K562 (cell line): ENCODE results near the gene GJC2. TPM values are rescaled to one million over a fixed set of nuclear protein-coding genes. Genes with fewer than 3 reads are reported as not detected.
A peak's percentile ranks its signal among the peaks of the same experiment; 100 is the strongest.

Source experiments
- BDP1 ChIP-seq: IDR thresholded peaks from 3 replicates; pipeline ENCODE4 v1.6.1; 2011; ENCODE audit not compliant: insufficient read length, insufficient read depth
- CEBPG ChIP-seq, 3 experiments: fragments of 200-800 bp in 1 of 3; sonication (Bioruptor generic) in 1 of 3; sonication (generic) in 1 of 3; formaldehyde crosslinking in 1 of 3; IDR thresholded peaks in 2 of 3; conservative IDR thresholded peaks in 1 of 3; 2 replicates each; pipeline versions ENCODE4 v1.6.1 to v1.8.0; 2016 to 2022; ENCODE audit warnings: missing compliant biosample characterization in 2 of 3, missing genetic modification characterization in 2 of 3, mild to moderate bottlenecking in 1 of 3, missing genetic modification reagents in 1 of 3
- CTBP1 ChIP-seq: fragments of 450-650 bp; IDR thresholded peaks from 2 replicates; pipeline ENCODE4 v1.6.1; 2016; ENCODE audit warnings: borderline replicate concordance
- ERF ChIP-seq: fragments of 450-650 bp; formaldehyde crosslinking; IDR thresholded peaks from 2 replicates; pipeline ENCODE4 v1.4.0; 2020; ENCODE audit warnings: mild to moderate bottlenecking, mixed read lengths
- FOSL1 ChIP-seq: fragments of 200-800 bp; sonication (Bioruptor generic); conservative IDR thresholded peaks from 2 replicates; pipeline ENCODE4 v1.6.1; 2016; ENCODE audit warnings: missing genetic modification characterization, missing compliant biosample characterization
- FOXA3 ChIP-seq, 2 experiments: fragments of 450-650 bp in 1 of 2; sonication (generic) in 1 of 2; formaldehyde crosslinking; IDR thresholded peaks in 1 of 2; conservative IDR thresholded peaks in 1 of 2; 2 replicates each; pipeline versions ENCODE4 v1.4.0 to v1.8.0; 2020 to 2022; ENCODE audit warnings: mild to moderate bottlenecking in 2 of 2, missing genetic modification reagents in 1 of 2
- FOXP1 ChIP-seq: sonication (generic); formaldehyde crosslinking; IDR thresholded peaks from 2 replicates; pipeline ENCODE4 v1.8.0; 2022; ENCODE audit warnings: mild to moderate bottlenecking, missing genetic modification reagents
- GABPA ChIP-seq: fragments of 200-800 bp; sonication (Bioruptor generic); conservative IDR thresholded peaks from 2 replicates; pipeline ENCODE4 v1.6.1; 2016; ENCODE audit warnings: low read depth, missing genetic modification characterization, missing compliant biosample characterization
- HDAC2 ChIP-seq: fragments of 450-650 bp; IDR thresholded peaks from 2 replicates; pipeline ENCODE4 v1.6.1; 2016; ENCODE audit warnings: mild to moderate bottlenecking
- HES1 ChIP-seq: fragments of 450-650 bp; IDR thresholded peaks from 2 replicates; pipeline ENCODE4 v1.6.1; 2016; ENCODE audit warnings: low read depth, mild to moderate bottlenecking, moderate library complexity
- HNRNPLL ChIP-seq: fragments of 200-400 bp; formaldehyde crosslinking; IDR thresholded peaks from 2 replicates; pipeline ENCODE4 v1.6.1; 2017; ENCODE audit warnings: low read length, low read depth, mild to moderate bottlenecking; ENCODE audit not compliant: poor library complexity, severe bottlenecking
- IRF1 ChIP-seq: sonication (generic); formaldehyde crosslinking; IDR thresholded peaks from 2 replicates; pipeline ENCODE4 v1.8.0; 2022; ENCODE audit warnings: missing genetic modification reagents, mild to moderate bottlenecking, borderline replicate concordance
- MNT ChIP-seq, 2 experiments: fragments of 450-650 bp; conservative IDR thresholded peaks; 2 replicates each; pipeline ENCODE4 v1.6.1; 2017; ENCODE audit warnings: mild to moderate bottlenecking in 2 of 2, moderate library complexity in 2 of 2
- MYBL2 ChIP-seq, 2 experiments: fragments of 450-650 bp in 1 of 2; sonication (generic) in 1 of 2; formaldehyde crosslinking in 1 of 2; IDR thresholded peaks; 2 replicates each; pipeline versions ENCODE4 v1.6.1 to v1.8.1; 2017 to 2022; ENCODE audit warnings: borderline replicate concordance in 1 of 2, inconsistent platforms in 1 of 2, low read depth in 1 of 2, mild to moderate bottlenecking in 1 of 2, missing genetic modification reagents in 1 of 2, moderate library complexity in 1 of 2
- NFATC3 ChIP-seq: fragments of 450-650 bp; IDR thresholded peaks from 2 replicates; pipeline ENCODE4 v1.6.1; 2017; ENCODE audit warnings: mild to moderate bottlenecking
- POU5F1 ChIP-seq: fragments of 150-350 bp; IDR thresholded peaks from 2 replicates; pipeline ENCODE4 v1.6.1; 2014; ENCODE audit warnings: borderline replicate concordance, low read length, low read depth, mild to moderate bottlenecking; ENCODE audit not compliant: partially characterized antibody
- TARDBP ChIP-seq: fragments of 450-650 bp; IDR thresholded peaks from 2 replicates; pipeline ENCODE4 v1.6.1; 2016
- TCF7L2 ChIP-seq: fragments of 150-350 bp; IDR thresholded peaks from 2 replicates; pipeline ENCODE4 v1.6.1; 2016; ENCODE audit warnings: low read depth, mild to moderate bottlenecking, low read length, moderate library complexity
- XRCC5 ChIP-seq: fragments of 200-400 bp; formaldehyde crosslinking; IDR thresholded peaks from 2 replicates; pipeline ENCODE4 v1.6.1; 2017; ENCODE audit warnings: low read depth, mild to moderate bottlenecking, low read length
- ZBTB17 ChIP-seq: fragments of 450-650 bp; formaldehyde crosslinking; IDR thresholded peaks from 2 replicates; pipeline ENCODE4 v1.4.0; 2020; ENCODE audit warnings: mild to moderate bottlenecking
- ZC3H4 ChIP-seq: sonication (generic); formaldehyde crosslinking; IDR thresholded peaks from 2 replicates; pipeline ENCODE4 v1.9.0; 2021; ENCODE audit warnings: missing genetic modification reagents, borderline replicate concordance
- ZFX ChIP-seq: sonication (generic); formaldehyde crosslinking; IDR thresholded peaks from 2 replicates; pipeline ENCODE4 v1.8.0; 2022; ENCODE audit warnings: mild to moderate bottlenecking, missing genetic modification reagents, moderate library complexity
- ZKSCAN8 ChIP-seq: fragments of 200-800 bp; sonication (Bioruptor generic); IDR thresholded peaks from 2 replicates; pipeline ENCODE4 v1.6.1; 2016; ENCODE audit warnings: missing genetic modification characterization, missing compliant biosample characterization
- polyA plus RNA-seq, 8 experiments: library from polyadenylated mRNA; depleted of rRNA in 4 of 8; stranded (reverse) in 5 of 8; unstranded in 3 of 8; fragments of >200 nt; fragmentation: Nextera tagmentation in 2 of 8; fragmentation: Illumina TruSeq in 1 of 8; extraction: Ambion mirVana in 2 of 8; extraction: Trizol in 1 of 8; gene quantifications; 2 replicates each; pipeline versions ENCODE4 v1.2.1 to v1.2.3, GENCODE V29; 2011 to 2014; ENCODE audit warnings: inconsistent platforms in 1 of 8, missing spikeins in 1 of 8
- total RNA-seq, 7 experiments: library from RNA; depleted of rRNA in 6 of 7; stranded (reverse); fragments of >200 nt in 6 of 7; fragmentation: Illumina TruSeq in 2 of 7; extraction: Trizol in 2 of 7; gene quantifications; 2 replicates each; pipeline versions ENCODE4 v1.2.1 to v1.2.3, GENCODE V29; 2011 to 2021; ENCODE audit warnings: low replicate concordance in 1 of 7

Gene GJC2
- total and polyA plus RNA-seq, 9 of the 15 experiments (the other 6 are each of a cell fraction or from before 2014, with no cell fraction given): 0.03 to 0.62 (median 0.11) TPM; not detected in 2

- TF ChIP-seq MNT (conservative IDR thresholded peaks at IDR 0.05) (peak in 1 of 2 experiments; percentile 88; a peak in 2 of 4 replicates), CEBPG (CRISPR knock-in tag; IDR thresholded peaks at IDR 0.05) (no peak), CEBPG (tag; conservative IDR thresholded peaks at IDR 0.05 in 1 of 2, IDR thresholded peaks at IDR 0.05 in 1 of 2) (no peak), ZBTB17 (no peak), HES1 (peak; percentile 59; the same call in 1 of the 2 replicates), CTBP1 (peak; percentile 91), GABPA (tag) (no peak), POU5F1 (no peak), ZKSCAN8 (CRISPR knock-in tag) (no peak), XRCC5 (no peak), ERF (CRISPR knock-in tag) (no peak), HNRNPLL (peak; percentile 15), FOXP1 (CRISPR knock-in tag) (no peak), BDP1 (no peak), FOSL1 (tag) (peak; percentile 27; the same call in 1 of the 2 replicates), ZFX (CRISPR knock-in tag) (0 out of 2 replicates have a peak, but pooled peaks have one; percentile 25), IRF1 (CRISPR knock-in tag) (no peak), NFATC3 (no peak), ZC3H4 (CRISPR knock-in tag) (no peak), FOXA3 (CRISPR knock-in tag; conservative IDR thresholded peaks at IDR 0.05 in 1 of 2, IDR thresholded peaks at IDR 0.05 in 1 of 2) (peak in 1 of 2 experiments; percentile 64; a peak in 1 of 4 replicates), MYBL2 (IDR thresholded peaks at IDR 0.05; ENCODE audit: low read depth) (no peak), MYBL2 (CRISPR knock-in tag; IDR thresholded peaks at IDR 0.05; ENCODE audit: borderline replicate concordance) (no peak), TCF7L2 (no peak), HDAC2 (peak; percentile 91), TARDBP (peak; percentile 85)
Measured at GRCh38 chr1:228145463-228146416, 4.0 kb upstream of the GJC2 start (continued).
